Activated T-cell treated with anti-CD3 and anti-CD28 coated beads for 4 hours (primary cell): Measurements from ENCODE around the gene TBCEL.
"Not testable (repeated sequence)": the region's sequence is repeated elsewhere in the genome, so short reads cannot be mapped to it uniquely, and the experiment has no call there.

Experiments used
- DNase-seq: peaks from one replicate; pipeline ENCODE4 v3.0.0-alpha.2; 2020

TBCEL gene

DNA sequence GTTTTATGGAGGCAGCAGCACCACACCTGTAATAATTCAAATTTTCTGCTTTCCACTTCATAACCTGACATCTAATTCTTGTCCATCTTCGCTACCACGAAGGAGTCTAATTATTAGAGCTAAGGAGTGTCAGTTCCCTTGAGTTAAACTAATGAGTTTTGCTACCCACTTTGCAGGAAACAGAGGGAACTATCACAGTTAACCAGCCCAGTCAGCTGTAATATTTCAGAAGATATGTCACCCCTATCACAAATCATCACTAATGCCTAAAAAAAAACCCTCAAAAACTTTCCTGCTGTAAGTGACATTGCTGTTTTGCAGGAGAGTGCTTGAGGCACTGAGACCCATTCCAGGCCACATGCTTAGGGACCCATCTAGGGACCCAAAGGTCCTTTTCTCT, 85.6 kb downstream of the TBCEL start:
- no peak for DNase-seq

DNA sequence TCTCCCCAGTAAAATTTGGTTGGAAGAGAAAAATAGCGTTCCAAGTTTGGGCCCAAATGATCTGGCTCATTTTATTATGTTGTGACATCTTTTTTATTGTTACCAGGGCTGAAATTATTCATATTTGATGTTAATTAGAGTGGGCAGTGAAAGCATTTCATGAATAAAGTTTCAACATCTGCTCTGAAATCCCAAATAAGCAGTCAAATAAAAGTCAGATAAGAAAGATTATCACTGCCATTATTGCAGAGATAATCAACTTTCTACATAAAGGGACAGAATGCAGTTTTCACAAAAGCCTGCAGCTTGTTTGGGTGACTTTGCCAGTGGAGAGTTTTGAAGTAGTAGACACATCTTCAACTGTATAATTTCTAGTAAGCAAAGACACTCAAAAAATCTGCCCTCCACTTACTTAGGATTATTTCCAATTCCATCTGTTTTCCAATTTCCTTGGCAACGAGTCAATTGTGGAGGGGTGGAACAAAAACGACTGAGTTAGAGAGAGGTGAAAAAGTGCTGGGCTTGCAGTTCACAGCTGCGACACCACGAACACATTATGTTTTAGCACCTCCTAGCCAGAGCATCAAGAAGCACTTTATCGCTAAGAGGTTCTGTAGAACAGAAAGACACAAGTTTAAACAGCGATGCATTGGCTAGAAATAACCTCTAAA, 86.1 kb downstream of the TBCEL start:
- DNase-seq = no peak

DNA sequence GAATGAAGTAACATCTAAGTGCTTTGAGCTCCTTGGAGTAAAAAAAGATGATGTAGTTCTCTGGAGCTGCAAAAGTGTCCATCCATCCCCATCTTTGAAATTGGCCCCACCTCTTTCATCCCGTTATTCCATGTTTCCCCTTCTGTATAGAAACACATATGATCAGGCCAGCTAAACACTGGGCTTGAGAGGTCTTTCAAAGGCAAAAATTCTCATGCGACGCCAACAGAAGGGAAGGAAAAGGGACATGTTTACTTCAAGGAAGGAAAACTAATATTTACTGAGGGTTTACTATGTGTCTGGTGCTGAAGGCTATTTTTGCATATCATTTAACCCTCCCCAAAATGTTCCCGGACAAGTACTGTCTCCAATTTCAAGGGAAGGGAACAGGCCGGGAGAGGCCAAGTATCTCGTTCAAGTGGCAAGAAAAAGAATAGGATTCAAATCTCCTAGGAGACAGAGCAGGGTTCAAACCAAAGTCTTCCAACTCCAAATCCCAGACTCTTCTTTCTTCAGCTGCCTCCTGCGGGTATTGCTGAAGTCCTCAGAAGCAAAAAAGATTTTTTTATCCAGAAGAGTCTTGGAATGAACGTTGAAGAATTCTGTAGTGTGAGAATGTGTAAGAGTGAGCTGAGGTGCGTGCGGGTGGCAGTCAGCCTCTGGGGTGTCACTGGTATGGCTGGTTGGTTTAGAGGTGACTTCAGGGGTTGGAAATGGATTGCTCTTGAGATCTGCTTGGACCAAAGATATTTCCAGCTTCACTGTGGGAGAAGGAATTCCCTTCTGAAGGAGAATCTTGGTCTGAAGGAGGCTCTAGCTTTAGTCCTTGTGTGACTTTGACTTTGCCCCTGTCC, 87.2 kb downstream of the TBCEL start:
- no peak for DNase-seq

DNA sequence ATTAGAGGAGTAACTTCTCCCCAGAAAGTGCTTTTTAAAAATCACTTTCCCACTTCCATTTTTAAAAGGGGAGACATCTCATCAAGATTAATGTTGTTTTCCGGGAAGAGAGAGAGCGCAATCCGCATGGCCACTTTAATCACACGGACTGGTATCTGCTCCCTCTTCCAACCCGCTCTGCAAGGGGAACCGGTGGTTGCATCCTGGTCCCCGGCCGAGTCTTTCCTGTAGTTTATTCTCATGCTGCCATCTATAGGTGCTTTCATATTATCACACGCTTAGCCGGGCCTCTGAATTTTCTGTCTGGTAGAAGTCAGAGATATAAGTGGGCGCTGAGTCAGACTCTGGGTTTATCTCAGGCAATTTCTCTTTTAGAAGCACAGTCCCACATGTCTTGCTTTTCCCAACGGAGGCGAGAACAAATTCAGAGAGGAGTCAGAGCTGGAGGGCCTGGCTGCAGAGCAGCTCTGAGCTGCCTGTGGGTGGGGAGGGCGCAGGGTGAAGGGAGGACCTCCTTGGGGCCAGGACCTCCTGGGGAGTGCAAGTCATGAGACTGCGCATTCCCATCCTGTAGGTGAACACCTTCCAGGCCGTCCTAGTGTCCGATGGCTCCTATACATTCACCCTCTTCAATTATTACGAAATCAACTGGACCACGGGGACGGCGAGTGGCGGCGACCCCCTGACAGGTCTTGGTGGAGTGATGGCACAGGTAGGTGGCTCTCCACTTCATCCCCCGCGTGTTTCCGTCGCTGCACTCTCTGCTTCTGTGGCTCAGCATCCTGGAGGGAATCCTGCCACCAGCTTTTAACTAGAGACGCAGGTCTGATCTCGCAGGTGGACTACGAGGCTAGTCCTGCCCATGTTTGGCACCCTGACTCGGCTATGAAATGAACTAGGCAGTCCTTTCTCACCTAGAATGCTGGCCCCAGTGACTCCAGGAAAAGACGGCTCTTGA, 88.9 kb downstream of the TBCEL start:
- DNase-seq = peak; percentile 1

DNA sequence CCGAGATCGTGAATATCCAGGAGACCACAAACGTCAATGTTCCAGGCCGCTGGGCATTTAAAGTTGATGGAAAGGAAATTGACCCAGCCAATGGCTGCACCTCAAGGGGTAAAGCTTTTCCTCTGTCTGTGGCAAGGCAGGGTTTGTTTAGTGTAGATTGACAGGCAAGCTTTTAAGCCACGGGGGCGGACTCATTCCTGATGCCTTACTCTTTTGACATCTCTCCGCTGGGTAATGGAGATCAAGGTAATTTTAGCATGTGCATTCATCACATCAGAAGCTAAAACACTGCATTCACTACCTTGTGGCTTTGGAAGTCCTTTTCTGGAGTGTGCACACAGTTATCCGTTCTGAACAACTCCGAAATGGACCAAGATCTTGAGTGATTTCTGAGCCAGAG, 89.7 kb downstream of the TBCEL start:
- DNase-seq = no peak

DNA sequence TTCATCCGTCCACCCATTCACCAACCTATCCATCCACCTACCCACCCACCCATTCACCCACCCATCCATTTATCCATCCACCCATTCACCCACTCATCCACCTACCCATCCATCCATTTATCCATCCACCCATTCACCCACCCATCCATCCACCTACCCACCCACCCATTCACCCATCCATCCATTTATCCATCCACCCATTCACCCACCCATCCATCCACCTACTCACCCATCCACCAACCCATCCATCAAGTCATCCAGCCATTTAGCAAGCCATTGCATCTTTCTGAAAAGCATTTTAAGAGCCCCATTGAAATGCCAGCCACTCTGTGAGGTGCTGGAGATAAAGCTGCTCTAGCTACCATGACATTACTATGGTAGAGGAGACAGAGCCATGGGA, 91.1 kb downstream of the TBCEL start:
- DNase-seq = not testable (repeated sequence)

DNA sequence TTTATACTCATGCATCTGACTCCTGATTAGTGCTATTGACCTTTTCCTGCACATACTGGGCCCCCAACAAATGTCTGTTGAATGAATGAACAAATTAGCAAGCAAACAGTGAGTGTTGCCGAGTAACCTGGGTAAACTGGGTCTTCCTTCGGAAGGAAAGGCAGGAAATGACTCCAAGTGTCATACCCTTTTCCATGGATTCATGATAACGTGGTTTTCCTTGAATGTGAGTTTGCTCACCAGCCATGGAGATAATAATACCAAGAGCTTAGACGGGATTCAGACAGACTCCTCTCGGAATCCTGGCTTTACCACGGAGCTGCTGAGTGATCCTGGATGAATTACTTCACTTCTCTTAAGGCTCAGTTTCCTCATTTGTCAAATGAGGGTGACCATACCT, 93.9 kb downstream of the TBCEL start:
- DNase-seq = no peak

DNA sequence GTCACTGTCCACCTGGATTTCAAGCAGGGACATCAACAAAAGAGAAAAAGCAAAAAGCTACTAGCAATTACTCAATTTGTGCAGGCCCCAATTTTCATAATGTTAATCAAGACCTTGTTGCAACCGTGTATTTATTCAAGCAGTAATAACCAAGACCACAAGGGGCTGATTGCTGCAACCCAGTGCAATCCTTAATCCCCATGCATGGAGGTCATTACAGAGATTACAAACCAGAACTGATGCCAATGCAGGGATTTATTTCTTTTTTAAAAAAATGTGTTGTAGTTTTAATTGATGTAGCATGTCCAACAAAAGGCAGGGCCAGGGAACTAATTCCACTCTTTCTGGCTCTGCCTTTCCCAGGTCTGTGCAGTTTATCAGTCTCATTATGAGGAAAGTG, 95.5 kb downstream of the TBCEL start:
- DNase-seq = no peak

DNA sequence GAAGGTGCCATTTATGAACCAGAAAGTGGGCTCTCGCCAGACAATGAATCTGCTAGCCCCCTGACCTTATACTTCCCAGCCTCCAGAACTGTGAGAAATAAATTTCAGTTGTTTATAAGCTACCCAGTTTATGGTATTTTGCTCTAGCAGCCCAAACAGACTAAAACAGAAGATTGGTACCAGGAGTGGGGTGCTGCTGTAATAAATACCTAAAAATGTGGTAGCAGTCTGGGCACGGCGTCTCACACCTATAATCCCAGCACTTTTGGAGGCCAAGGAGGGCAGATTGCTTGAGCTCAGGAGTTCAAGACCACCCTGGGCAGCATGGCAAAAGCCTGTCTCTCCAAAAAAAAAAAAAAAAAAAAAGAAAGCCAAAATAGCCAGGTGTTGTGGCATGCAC, 98.4 kb downstream of the TBCEL start:
- DNase-seq = no peak

DNA sequence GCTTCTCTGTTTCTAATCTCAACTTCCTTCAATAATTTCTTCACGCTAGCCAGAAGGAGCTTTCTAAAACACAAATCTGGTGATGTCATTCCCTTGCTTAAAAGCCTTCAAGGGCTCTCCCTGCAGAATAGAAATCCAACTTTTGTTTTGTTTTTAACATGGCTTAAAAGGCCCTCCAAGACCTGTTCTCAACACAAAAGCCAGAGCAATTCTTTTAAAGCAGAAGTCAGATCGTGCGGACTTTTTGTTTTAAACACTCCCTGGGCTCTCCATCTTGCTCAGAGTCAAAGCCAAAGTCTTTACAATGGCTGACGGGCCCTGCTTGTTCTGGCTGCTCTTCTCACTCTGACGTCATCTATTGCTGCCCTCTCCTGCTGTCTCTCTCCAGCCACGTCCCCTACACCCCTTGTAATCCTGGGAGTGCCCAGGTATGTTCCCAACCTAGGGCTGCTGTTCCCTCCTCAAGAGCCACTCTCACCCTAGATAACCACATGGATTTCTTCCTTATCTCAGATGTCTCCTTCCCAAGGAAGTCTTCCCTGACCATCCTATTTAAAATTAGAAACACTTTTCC, 99.7 kb downstream of the TBCEL start:
- DNase-seq = no peak

DNA sequence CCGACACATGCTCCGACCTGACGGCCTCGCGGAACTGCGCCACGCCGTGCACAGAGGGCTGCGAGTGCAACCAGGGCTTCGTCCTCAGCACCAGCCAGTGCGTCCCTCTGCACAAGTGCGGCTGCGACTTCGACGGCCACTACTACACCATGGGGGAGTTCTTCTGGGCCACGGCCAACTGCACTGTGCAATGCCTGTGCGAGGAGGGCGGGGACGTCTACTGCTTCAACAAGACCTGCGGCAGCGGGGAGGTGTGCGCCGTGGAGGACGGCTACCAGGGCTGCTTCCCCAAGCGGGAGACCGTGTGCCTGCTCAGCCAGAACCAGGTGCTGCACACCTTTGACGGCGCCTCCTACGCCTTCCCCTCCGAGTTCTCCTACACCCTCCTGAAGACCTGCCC, 103.9 kb downstream of the TBCEL start:
- no peak for DNase-seq

DNA sequence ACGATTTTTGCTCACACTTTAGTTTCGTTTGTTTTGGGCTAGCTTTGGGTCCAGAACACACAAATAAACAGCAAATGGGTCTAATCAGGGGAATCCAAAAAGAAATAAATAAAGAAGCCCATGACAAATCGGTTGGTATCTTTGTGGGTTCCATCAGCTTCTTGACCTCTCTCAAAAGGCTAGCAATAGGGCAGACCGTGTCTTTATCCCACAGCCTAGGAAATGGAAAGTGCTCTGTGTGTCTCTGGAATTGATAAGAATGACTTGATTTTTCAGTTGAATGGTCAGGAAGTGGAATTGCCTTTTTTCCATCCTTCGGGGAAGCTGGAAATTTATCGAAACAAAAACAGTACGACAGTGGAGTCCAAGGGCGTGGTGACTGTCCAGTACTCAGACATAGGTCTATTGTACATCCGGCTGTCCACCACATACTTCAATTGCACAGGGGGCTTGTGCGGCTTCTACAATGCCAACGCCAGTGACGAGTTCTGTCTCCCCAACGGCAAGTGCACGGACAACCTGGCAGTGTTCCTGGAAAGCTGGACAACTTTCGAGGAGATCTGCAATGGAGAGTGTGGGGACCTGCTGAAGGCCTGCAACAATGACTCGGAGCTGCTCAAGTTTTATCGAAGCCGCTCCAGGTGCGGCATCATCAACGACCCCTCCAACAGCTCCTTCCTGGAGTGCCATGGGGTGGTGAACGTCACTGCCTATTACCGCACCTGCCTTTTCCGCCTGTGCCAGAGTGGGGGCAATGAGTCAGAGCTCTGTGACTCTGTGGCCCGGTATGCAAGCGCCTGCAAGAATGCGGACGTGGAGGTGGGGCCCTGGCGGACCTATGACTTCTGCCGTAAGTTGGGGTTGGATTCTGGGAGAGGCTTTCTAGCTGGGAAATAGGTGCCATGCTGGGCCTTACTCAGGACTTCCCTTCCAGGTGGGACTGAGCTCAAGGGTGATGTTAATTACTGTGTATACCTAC, 105.7 kb downstream of the TBCEL start:
- DNase-seq = no peak

DNA sequence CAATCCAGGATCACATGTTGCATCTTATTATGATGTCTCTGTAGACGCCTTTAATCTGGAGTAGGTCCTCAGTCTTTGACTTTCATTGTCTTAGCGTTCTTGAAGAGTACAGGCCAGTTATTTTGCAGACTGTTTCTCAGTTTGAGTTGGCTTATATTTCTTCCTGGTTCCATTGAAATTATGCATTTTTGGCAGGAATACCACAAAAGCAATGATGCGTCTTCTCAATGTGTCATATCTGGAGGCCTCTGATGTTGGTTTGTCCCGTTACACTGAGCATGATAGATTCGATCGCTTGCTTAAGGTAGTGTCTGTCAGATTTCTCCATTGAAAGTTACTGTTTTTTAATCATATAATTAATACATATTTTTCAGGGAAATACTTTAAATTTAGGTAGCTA, 107.8 kb downstream of the TBCEL start:
- no peak for DNase-seq

DNA sequence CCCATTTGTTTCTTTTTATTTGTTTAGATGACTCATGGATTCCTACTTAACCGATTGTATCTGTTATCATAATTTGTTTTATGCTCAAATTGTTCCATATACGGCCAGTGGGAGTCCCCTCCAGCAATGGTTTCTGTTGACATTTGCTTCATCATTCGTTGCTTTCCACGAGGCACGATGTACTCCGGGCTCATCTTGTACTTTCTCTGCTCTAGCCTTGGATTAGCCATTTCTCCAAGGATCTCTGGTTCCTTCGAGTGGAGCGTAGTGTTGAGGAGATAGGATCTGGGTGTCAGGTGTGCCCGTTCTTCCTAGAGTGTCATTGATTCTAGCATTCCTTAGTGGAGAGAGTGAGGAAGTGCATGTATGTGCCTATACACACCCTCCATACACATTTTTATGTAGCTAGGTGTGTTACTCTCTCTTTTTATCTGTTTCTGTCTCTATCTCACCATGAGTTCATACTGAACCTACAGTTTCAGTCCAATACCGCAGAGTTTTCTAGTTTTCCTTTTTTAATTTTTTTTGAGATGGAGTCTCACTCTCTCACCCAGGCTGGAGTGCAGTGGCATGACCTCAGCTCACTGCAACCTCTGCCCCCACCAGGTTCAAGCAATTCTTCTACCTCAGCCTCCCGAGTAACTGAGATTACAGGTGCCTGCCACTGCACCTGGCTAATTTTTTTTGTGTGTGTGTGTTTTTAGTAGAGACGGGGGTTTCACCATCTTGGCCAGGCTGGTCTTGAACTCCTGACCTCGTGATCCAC, 108.5 kb downstream of the TBCEL start:
- no peak for DNase-seq

DNA sequence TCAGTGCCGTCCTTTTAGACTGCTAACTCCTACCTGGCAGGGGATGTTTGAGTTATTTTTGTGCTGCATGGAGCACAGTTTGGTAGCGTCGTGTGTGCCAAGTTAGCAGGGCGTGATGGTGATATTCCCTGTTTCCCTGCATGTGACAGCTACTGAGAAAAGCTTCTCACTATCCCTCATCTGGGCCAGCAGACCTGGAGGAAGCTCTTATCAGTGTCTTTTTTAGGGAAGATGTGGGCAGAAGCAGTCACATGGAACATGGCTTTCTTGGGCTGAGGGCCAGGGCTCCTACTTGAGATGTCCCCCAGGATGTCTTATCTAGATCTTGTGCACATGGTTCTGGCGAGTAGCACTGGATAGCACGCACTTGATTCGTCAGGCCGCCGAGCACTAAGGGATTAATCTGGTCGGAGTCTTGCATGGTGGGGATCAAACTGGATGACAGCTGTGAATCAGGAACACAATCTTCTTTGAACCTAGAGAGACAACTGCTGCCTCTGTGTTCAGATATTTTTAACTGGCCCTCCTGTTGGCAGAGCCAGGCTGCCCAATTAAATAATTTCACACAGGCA, 110.9 kb downstream of the TBCEL start:
- DNase-seq = no peak

DNA sequence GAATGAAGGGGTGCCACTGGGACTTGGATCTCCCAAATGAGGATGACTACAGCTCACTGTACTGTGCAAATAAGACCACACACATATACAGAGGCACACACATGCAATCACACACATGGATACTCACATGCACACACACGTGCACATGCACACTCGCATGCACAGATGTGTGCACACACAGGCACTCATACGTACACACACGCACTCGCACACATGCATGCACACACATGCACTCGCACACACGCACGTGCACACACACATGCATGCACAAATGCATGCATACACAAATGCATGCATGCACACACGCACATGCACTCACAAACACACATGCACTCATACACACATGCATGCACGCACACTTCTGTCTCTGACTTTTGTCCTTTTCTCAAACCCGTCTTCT, 113.1 kb downstream of the TBCEL start:
- DNase-seq = no peak

DNA sequence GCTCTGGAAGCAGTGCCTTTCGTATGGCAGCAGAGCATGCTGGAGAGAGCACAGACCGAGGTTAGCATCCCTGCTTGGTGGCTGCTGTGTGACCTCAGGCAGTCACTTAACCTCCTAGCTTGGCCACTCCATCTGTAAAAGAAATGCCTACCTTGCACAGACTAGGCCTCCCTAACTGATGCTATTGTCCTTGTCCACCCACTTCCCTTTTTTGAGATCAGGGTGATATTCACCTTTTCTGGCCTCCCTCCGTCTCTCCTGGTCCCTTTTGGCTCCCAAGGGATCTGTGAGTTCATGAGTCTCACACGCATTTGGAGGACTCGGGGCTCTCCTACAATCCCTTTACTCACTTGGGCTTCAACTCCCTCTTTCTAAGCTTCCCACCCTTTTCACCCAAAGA, 114.4 kb downstream of the TBCEL start:
- no peak for DNase-seq

DNA sequence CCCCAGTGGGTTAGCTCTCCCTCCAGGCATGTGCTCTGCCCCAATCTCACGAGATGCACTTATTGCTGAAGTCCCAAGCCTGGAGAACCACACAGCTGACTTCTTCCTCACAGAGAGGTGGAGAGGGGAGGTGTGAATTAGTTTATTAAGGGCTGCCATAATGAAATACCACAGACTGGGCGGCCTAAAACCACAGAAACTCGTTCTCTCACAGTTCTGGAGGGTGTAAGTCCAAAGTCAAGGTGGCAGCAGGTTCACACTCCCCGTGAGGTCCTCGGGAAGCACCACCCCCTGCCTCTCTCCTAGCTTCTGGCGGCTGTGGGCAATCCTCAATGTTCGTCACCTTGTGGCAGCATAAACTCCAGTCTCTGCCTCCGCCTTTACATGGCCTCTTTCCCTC, 116.5 kb downstream of the TBCEL start:
- DNase-seq = no peak
